HG03135 (cell line): ENCODE data around the gene BPIFA2.
"Not testable (repeated sequence)": the region's sequence is repeated elsewhere in the genome, so short reads cannot be mapped to it uniquely, and the experiment has no call there.

Experiments used
- ATAC-seq: cut with Tn5 transposase; IDR thresholded peaks from one replicate; pipeline ENCODE4 v1.9.1; 2021; ENCODE audit warnings: mild to moderate bottlenecking, moderate library complexity; ENCODE audit not compliant: unreplicated experiment

The BPIFA2 gene

DNA sequence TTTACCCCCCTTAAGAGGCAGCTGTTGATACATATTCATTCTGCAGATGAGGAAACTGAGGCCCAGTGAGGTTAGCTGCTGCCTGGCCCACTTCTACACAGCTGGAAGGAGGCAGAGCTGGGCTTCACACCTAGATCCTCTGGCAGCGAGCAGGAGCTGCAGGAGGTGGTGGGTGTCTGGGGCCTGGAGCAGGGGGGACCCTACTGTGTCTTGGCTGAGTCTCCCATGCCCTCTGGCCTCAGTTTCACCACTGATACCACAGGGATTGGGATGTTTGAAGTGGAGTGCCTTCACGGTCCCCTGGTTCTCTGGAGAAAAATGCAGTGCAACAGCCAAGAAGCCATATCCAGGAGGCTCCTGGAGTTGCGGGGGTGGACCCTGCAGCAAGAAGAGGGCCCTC lies 8.2 kb upstream of the BPIFA2 start:
- ATAC-seq, result no peak

GRCh38 chr20:33160681-33161080 lies 7.3 kb upstream of the BPIFA2 start:
- ATAC-seq, result no peak

- no peak for ATAC-seq
These were observed 5.6 kb upstream of the BPIFA2 start for GRCh38 chr20:33162313-33162712.

GRCh38 chr20:33162753-33163152 lies 5.2 kb upstream of the BPIFA2 start:
- ATAC-seq, result no peak

DNA sequence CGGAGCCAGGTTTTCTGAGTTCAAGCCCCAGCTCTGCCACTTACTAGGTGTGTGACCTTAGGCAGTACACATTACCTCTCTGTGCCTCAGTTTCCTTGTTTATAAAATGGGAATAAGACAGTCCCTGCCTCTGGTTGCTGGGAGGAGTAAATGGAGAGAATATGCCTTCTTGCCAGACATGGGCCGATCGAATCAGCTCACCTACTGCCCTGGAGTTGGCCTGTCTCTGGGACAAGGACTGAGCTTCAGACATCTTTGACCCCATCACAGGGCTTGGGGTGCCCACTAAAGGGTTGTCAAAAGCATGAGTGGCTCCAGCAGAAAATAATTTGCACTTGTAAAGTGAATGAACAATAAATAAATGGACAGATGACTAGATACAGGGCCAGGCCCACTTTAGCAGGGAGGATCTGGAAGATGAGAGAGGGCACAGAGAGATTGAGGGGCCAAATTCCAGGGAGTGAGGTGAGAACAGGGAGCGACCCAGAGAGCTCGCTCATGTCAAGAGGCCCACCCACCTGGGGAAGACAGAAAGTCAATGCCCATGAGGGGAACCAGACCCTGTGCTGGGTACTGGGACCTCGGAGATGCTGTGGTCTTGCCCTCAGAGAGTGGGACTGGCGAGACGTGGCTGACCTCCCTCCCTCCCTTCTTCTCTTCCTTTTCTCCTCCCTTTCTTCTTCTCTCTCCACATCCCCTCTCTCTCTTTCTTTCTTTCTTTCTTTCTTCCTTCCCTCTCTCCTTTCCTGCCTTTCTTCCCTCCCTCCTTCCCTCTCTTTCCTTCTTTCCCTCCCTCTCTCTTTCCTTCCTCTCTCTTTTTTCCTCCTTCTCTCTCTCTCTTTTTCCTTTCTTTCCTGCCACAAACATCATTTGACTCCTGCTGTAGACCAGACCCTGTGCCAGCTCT lies 3.9 kb upstream of the BPIFA2 start:
- ATAC-seq, result no peak

DNA sequence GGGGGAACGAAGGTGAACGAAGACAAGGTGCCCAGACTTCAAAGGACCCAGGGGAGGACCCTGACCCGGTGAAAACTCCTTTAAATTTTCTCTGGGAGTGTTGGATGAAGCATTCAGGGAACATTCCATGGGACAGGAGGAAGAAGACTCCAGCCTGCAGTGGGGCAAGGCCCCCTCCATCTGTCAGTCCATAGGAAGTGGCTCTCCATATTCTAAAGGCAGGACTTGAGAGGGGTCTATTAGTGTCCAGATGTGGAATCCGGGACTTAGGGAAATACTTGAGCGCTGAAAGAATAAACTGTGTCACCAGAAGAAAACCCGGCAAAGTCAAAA lies 3.2 kb upstream of the BPIFA2 start:
- no peak for ATAC-seq

DNA sequence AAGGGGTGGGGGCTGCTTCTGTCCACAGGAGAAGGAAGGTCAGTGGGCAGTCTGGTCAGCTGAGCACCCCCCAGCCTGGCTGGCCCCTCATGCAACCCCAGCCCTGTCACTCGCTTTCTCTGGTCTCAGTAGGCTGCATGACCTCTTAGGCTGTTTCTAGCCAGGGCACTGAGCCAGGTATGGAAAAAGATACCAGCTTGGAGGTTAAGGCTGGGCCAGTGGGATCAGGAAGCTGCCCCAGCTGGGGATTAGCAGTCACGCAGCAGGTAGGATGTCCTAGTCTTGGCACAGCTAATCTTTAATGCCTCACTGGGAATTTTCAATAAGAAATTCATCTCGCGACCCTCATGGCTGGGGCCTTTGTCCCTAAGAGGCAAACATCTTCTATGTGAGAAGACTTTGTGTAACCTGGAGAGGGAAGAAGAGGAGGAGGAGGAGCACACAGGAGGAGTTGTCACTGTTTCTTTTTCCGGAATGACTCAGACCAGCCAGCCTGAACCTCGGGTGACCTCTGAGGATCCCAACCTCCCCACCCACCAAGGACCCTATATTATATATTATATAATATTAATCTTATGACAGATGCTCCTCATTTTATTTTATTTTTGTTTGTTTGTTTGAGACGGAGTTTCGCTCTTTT lies 2.4 kb upstream of the BPIFA2 start:
- ATAC-seq, result no peak

DNA sequence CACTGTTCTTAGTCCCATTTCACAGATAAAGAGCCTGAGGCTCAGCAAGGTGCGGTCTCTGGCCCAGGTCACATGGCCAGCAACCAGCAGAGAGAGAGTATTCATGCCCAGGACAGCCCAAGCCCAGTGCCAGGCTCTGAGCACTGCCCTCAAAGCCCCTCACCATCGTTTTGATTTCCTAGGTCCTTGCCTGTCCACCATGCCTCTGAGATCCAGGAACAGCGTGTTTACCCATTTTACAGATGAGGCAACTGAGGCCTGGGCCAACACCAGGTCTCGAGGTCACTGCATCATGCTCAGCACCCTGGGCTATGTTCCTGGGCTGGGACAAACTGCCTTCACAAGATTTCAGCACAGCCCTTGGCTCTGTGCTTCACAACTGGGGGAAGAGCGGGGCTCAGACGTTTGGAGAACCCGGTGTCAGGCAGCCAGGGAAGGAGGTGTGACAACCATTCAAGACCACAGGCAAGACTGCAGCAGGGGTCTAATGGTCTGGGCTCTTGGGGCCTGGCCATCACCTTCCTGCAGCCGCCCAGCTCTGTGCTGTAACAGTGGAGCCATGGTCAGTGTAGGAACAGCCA lies 1.3 kb upstream of the BPIFA2 start:
- no peak for ATAC-seq

GRCh38 chr20:33169176-33169794 lies 1.3 kb downstream of the BPIFA2 start:
- ATAC-seq, result no peak

- ATAC-seq, result no peak
These were observed 4.8 kb downstream of the BPIFA2 start for GRCh38 chr20:33172781-33173180.

DNA sequence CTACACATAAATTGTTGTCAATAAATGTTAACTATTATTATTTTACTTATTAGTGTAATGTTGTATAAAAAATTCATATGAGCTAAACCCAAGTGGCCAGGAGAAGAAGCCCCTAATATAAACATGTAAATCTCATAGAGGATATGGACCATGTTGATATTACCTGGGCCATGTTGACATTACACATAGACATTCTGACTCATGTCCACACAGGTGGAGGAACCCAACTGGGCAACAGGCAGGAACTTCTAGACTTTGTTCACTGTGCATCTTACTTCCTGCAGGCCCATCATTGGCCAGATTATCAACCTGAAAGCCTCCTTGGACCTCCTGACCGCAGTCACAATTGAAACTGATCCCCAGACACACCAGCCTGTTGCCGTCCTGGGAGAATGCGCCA lies 7.2 kb downstream of the BPIFA2 start:
- ATAC-seq, result no peak

- no peak for ATAC-seq
These were observed 8.1 kb downstream of the BPIFA2 start for GRCh38 chr20:33176101-33176500.

- ATAC-seq, result no peak
These were observed 9.9 kb downstream of the BPIFA2 start for GRCh38 chr20:33177866-33178265.

DNA sequence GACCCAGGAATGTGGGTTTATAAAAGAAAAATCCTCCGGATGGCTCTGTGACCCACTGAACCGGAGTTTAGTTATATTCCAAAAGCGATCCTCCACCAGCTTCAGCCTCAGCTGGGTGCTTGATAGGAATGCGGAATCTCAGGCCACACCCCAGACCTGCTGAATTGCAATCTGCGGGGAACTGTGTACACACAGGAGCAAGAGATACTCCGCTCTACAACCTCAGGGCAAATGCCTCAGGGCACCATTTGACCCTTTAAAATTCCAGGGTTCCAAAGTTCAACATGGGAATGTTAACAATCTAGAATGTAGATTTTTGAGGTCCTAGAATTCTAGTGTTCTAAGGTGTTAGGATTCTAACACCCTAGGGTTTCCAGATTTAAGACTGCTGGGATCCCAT lies 10.8 kb downstream of the BPIFA2 start:
- no peak for ATAC-seq

DNA sequence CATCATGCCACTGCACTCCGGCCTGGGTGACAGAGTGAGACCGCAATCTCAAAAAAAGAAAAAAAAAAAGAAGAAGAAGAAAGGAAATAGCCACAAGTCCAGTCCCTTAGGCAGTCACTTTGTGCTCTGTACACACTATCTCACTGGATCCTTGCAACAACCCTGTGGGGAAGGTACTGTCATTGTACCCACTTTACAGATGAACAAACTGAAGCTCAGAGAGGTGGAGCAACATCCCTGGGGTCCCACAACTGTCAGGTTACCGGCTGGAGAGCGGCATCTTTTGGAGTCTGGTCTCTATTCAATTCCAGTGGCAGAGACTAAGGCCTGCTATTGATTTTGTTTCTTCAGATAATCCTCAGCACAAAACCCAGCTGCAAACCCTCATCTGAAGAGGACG lies 12.2 kb downstream of the BPIFA2 start:
- ATAC-seq, result no peak

DNA sequence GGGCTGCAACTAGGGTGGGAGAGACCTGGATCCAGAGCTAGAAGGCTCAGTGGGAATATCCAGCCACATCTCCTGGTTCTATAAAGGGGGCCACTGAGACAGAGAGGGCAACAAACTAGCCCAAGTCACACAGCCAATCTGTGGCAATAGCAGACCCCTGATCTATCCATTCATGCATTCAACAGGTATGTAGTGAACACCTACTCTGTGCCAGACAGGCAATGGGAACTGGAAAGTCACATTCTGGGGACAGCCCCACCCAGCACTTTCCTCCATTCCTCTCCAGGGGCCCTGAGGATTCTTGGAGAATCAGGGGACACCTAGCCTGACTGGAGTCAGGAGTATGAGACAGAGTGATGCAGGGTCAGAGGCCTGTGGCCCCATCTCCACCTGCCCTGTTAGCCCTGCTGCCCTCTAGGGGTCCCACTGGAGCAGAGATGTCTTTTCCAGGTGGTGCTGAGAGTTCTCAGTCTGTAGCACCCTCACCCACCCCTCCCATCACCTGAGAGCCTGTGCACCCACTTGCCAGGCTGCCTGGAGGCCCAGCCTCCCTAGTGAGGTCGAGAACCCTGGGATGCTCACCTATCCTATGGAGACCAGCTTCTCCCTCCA lies 13.6 kb downstream of the BPIFA2 start:
- no peak for ATAC-seq

DNA sequence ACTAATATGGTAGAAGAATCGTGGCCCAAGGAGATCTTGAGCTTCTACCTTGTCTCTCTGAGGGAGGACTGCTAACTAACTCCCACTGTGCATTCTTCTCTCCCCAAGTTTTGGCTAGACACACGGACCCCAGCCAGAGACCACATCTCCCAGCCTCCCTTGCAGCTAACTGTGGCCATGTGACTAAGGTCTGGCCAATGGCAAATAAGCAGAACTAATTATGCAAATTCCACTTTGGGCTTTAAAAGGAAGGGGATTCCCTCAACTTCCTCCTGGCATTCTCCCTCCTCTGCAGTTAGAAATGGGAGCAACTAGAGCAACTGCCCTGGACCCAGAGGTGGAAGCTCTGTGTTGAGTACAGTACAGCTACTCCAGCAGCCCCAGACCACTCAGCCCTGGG lies 15.4 kb downstream of the BPIFA2 start:
- no peak for ATAC-seq

- not testable (repeated sequence) for ATAC-seq
These were observed 17.2 kb downstream of the BPIFA2 start for GRCh38 chr20:33185031-33185590.

DNA sequence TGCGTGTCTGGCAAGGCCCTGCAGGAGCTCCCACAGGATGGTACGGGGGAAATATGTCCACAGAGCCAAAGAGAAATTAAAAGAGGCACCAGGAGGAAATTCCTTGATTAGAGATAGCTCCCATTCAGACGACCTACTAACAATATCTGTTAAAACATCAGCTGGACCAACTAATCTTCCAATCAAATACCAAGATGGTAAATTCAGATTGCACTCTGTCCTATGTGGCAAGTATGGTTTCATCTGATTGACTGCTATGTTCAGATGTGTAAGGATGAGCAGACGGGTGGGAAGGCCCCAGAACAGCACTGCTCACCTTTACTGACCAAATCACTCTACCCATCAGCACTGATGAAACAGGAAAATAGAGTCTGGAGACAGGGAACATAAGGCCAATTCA lies 19.5 kb downstream of the BPIFA2 start:
- ATAC-seq, result no peak

- ATAC-seq, result no peak
These were observed 20.5 kb downstream of the BPIFA2 start for GRCh38 chr20:33188421-33188820.

DNA sequence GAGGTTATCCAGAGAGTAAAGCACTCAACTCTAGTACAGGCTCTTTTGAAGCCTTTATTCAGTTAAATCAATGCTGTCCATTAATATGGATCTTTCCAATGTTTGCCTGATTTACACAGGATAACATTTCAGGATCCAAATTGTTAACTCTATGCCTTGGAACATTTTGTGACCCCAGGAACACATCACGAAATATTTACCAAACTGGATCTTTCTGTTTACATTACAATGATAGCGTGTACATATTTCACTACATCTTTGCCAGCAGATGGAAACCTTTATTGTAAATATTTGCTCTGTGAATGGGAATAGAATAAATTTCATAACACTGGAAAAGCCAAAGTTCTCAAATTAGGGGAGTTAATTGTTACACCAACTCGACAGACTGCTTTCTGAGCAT lies 23.5 kb downstream of the BPIFA2 start:
- ATAC-seq, result no peak
